Prostate gland (tissue), 2 donors: Measurements from ENCODE around the gene CORO1C. TPM values are rescaled to one million over a fixed set of nuclear protein-coding genes. Genes with fewer than 3 reads are reported as not detected.

Experiments
- DNase-seq: peaks from one replicate; pipeline ENCODE4 v3.0.0-alpha.2; 2019; ENCODE audit warnings: low spot score
- H3K27ac ChIP-seq, 2 donors: fragments of 200-600 bp; sonication (generic); 2 replicates each; pipeline ENCODE4 v1.5.1; 2017 to 2019
- H3K27me3 ChIP-seq: fragments of 200-600 bp; sonication (generic); replicated peaks from 2 replicates; pipeline ENCODE4 v1.5.1; 2019; ENCODE audit not compliant: insufficient read depth
- H3K36me3 ChIP-seq, 2 donors: fragments of 200-600 bp; sonication (generic); 1 replicate in 1 of 2; 2 replicates in 1 of 2; pipeline versions ENCODE4 v1.5.1 to v1.8.1; 2017 to 2019
- H3K4me1 ChIP-seq: fragments of 200-600 bp; sonication (generic); replicated peaks from 2 replicates; pipeline ENCODE4 v1.5.1; 2019
- H3K4me3 ChIP-seq, 2 donors: fragments of 200-600 bp; sonication (generic); 2 replicates each; pipeline ENCODE4 v1.5.1; 2017 to 2019
- H3K9me3 ChIP-seq: fragments of 200-600 bp; sonication (generic); 2 replicates; pipeline ENCODE4 v1.5.1; 2017
- CTCF ChIP-seq, 4 experiments: fragments of 200-600 bp in 2 of 4; fragments of 450-650 bp in 2 of 4; sonication (generic) in 2 of 4; IDR thresholded peaks; 1 replicate in 3 of 4; 2 replicates in 1 of 4; pipeline ENCODE4 v1.5.1; 2016 to 2019; ENCODE audit warnings: antibody characterized with exemption in 4 of 4, mild to moderate bottlenecking in 2 of 4, moderate library complexity in 2 of 4
- POLR2A ChIP-seq: fragments of 450-650 bp; IDR thresholded peaks from one replicate; pipeline ENCODE4 v1.6.1; 2016; ENCODE audit warnings: antibody characterized with exemption, mild to moderate bottlenecking
- POLR2AphosphoS5 ChIP-seq: sonication (generic); formaldehyde crosslinking; IDR thresholded peaks from one replicate; pipeline ENCODE4 v1.6.1; 2017; ENCODE audit warnings: antibody characterized with exemption
- WGBS: methylation state at CpG from one replicate; pipeline ENCODE4 v1.1.5; 2018; 5-methylcytosine and 5-hydroxymethylcytosine counted together
- intact Hi-C: fragments of 100-400 bp; cut with DNase I; formaldehyde crosslinking; loops from one replicate; pipeline ENCODE4 v1.14.2; 2022
- total RNA-seq, 2 donors: library from RNA; depleted of rRNA; stranded (reverse); fragments of >200 nt; gene quantifications; one replicate each; pipeline ENCODE4 v1.1.0, GENCODE V29; 2016

CORO1C gene
- total RNA-seq, 2 donors from 2014 or later = 34.9 to 105 TPM

- H3K4me3 ChIP-seq = no peak overlapping the region
- H3K9me3 ChIP-seq = no peaks in the 10 kb centered on the region
- TF ChIP-seq CTCF (IDR thresholded peaks at IDR 0.05) = no peak
- 46% methylated on average over 2 of the region's 2 CpGs for WGBS
- H3K27me3 ChIP-seq = no peaks in the 10 kb centered on the region
- intact Hi-C loops = no loop called here
- DNase-seq = no peak
- H3K36me3 ChIP-seq = no peaks in the 10 kb centered on the region
- no peaks in the 10 kb centered on the region for H3K4me1 ChIP-seq
- no peak overlapping the region for H3K27ac ChIP-seq
Measured at GRCh38 chr12:108712925-108713203, 18.5 kb downstream of the CORO1C start.

GRCh38 chr12:108712165-108712924, 19.0 kb downstream of the CORO1C start:
- no peak for DNase-seq
- no peaks in the 10 kb centered on the region for H3K36me3 ChIP-seq
- no peak for TF ChIP-seq CTCF (IDR thresholded peaks at IDR 0.05)
- TF ChIP-seq POLR2A = no peak
- 67% methylated on average over 12 of the region's 12 CpGs for WGBS
- no peak overlapping the region for H3K27ac ChIP-seq
- intact Hi-C loops = no loop called here
- no peak overlapping the region for H3K4me3 ChIP-seq
- no peaks in the 10 kb centered on the region for H3K27me3 ChIP-seq
- H3K4me1 ChIP-seq = no peaks in the 10 kb centered on the region
- H3K9me3 ChIP-seq = no peaks in the 10 kb centered on the region

- H3K27me3 ChIP-seq = no peaks in the 10 kb centered on the region
- H3K36me3 ChIP-seq = no peaks in the 10 kb centered on the region
- H3K27ac ChIP-seq = no peak overlapping the region
- TF ChIP-seq POLR2A = no peak
- TF ChIP-seq CTCF (IDR thresholded peaks at IDR 0.05) = no peak
- no peak for TF ChIP-seq POLR2AphosphoS5
- H3K9me3 ChIP-seq = no peaks in the 10 kb centered on the region
- intact Hi-C loops = no loop called here
- H3K4me1 ChIP-seq = no peaks in the 10 kb centered on the region
- WGBS = 82% methylated on average over 9 of the region's 9 CpGs
- no peak overlapping the region for H3K4me3 ChIP-seq
- DNase-seq = no peak
Measured at GRCh38 chr12:108711489-108712164, 19.7 kb downstream of the CORO1C start.

- Histone ChIP-seq H3K4me3 (no peak overlapping the region), H3K36me3 (no peaks in the 10 kb centered on the region), H3K4me1 (no peaks in the 10 kb centered on the region), H3K27me3 (no peaks in the 10 kb centered on the region), H3K9me3 (no peaks in the 10 kb centered on the region), H3K27ac (no peak overlapping the region)
- intact Hi-C loops = no loop called here
- TF ChIP-seq CTCF (IDR thresholded peaks at IDR 0.05) = no peak
- no peak for TF ChIP-seq POLR2AphosphoS5
- no peak for TF ChIP-seq POLR2A
- no peak for DNase-seq
- WGBS = 5% methylated on average over 1 of the region's 1 CpG
Measured at GRCh38 chr12:108709697-108710096, 21.6 kb downstream of the CORO1C start.

- Histone ChIP-seq H3K27ac (no peak overlapping the region), H3K36me3 (no peaks in the 10 kb centered on the region), H3K9me3 (no peaks in the 10 kb centered on the region), H3K27me3 (no peaks in the 10 kb centered on the region), H3K4me3 (no peak overlapping the region), H3K4me1 (peaks cover 5% of the 10 kb centered on the region)
- WGBS = 61% methylated on average over 5 of the region's 5 CpGs
- TF ChIP-seq POLR2A (no peak), CTCF (IDR thresholded peaks at IDR 0.05) (no peak), POLR2AphosphoS5 (no peak)
- intact Hi-C loops = no loop called here
- DNase-seq = no peak
Measured at GRCh38 chr12:108704527-108704926, 26.8 kb downstream of the CORO1C start.
